HCT116 (cell line): ENCODE results near the gene RXRA. TPM values are rescaled to one million over a fixed set of nuclear protein-coding genes. Genes with fewer than 3 reads are reported as not detected.

ENCODE experiments used
- ATAC-seq: fragments of 200-7000 bp; cut with Tn5 transposase; 2 replicates; pipeline ENCODE4 v1.9.1; 2020; ENCODE audit warnings: mild to moderate bottlenecking, moderate library complexity
- BruUV-seq: library from RNA; stranded (reverse); fragments of 400-500 nt; replicated peaks from 2 replicates; lab custom pipeline; 2021; lab: Mats Ljungman, UMichigan
- CTCF ChIA-PET: fragments of 300-600 bp; sonication (Branson Sonifier 250); formaldehyde crosslinking; loops from one replicate; lab custom pipeline; 2021; ENCODE audit warnings: antibody characterized with exemption; lab: Charles Lee
- POLR2A ChIA-PET: fragments of 300-600, 350-600 bp; sonication (Branson Sonifier 250); formaldehyde crosslinking; loops from one replicate; lab custom pipeline; 2021; ENCODE audit warnings: antibody characterized with exemption; lab: Charles Lee
- RAD21 ChIA-PET, 2 experiments: fragments of 300-600 bp; sonication (Branson Sonifier 250); formaldehyde crosslinking; loops; one replicate each; lab custom pipeline; 2023; ENCODE audit warnings: low total read pairs in 2 of 2; ENCODE audit not compliant: uncharacterized antibody in 2 of 2, unreplicated experiment in 2 of 2, low non-redundant PET in 1 of 2; lab: Charles Lee
- DNase-seq: peaks from one replicate; pipeline ENCODE4 v3.0.0-alpha.2; 2010; ENCODE audit warnings: low read depth, low spot score
- H2AFZ ChIP-seq: fragments of 200-600 bp; shearing (Covaris generic), sonication (generic); 2 replicates; pipeline ENCODE4 v1.6.1; 2017; ENCODE audit warnings: low read depth, mixed run types, mixed read lengths, antibody characterized with exemption, low read length; ENCODE audit not compliant: poor library complexity, severe bottlenecking
- H3K27ac ChIP-seq: 2 replicates; pipeline ENCODE4 v1.5.1; 2012; ENCODE audit warnings: low read depth, low read length
- H3K27me3 ChIP-seq: fragments of 200-600 bp; sonication (generic); 2 replicates; pipeline ENCODE4 v1.6.1; 2016; ENCODE audit warnings: mixed run types, low read length, mixed read lengths; ENCODE audit not compliant: insufficient read depth
- H3K36me3 ChIP-seq, 2 experiments: fragments of 200-500 bp in 1 of 2; fragments of 200-600 bp in 1 of 2; sonication (Bioruptor generic) in 1 of 2; sonication (generic) in 1 of 2; 2 replicates each; pipeline versions ENCODE4 v1.5.1 to v1.6.1; 2014 to 2016; ENCODE audit warnings: low read length in 2 of 2, inconsistent platforms in 1 of 2, mixed read lengths in 1 of 2, mixed run types in 1 of 2; ENCODE audit not compliant: insufficient read depth in 2 of 2, control insufficient read depth in 1 of 2
- H3K4me1 ChIP-seq, 2 experiments: fragments of 200-600 bp in 1 of 2; sonication (generic) in 1 of 2; 2 replicates each; pipeline versions ENCODE4 v1.5.1 to v1.6.1; 2012 to 2017; ENCODE audit warnings: low read length in 2 of 2, inconsistent platforms in 1 of 2, mild to moderate bottlenecking in 1 of 2, mixed read lengths in 1 of 2, mixed run types in 1 of 2, moderate library complexity in 1 of 2; ENCODE audit not compliant: insufficient read depth in 2 of 2, control insufficient read depth in 1 of 2
- H3K4me2 ChIP-seq: fragments of 200-600 bp; sonication (generic); 2 replicates; pipeline ENCODE4 v1.6.1; 2017; ENCODE audit warnings: mixed run types, low read length, mixed read lengths
- H3K4me3 ChIP-seq, 2 experiments: fragments of 200-600 bp in 1 of 2; sonication (generic) in 1 of 2; replicated peaks in 1 of 2; 2 replicates each; pipeline ENCODE4 v1.5.1; 2011 to 2016; ENCODE audit warnings: low read length in 2 of 2, control low read depth in 1 of 2, low read depth in 1 of 2, mild to moderate bottlenecking in 1 of 2, mixed read lengths in 1 of 2, mixed run types in 1 of 2
- H3K79me2 ChIP-seq: fragments of 200-600 bp; sonication (generic); 2 replicates; pipeline ENCODE4 v1.6.1; 2017; ENCODE audit warnings: mild to moderate bottlenecking, mixed run types, low read length, moderate library complexity, mixed read lengths; ENCODE audit not compliant: insufficient read depth
- H3K9ac ChIP-seq: fragments of 200-600 bp; sonication (generic); 2 replicates; pipeline ENCODE4 v1.6.1; 2016; ENCODE audit warnings: low read length, mixed read lengths
- H3K9me2 ChIP-seq: fragments of 200-600 bp; sonication (generic), shearing (Covaris generic); 2 replicates; pipeline ENCODE4 v1.6.1; 2017; ENCODE audit warnings: mixed run types, mild to moderate bottlenecking, moderate library complexity; ENCODE audit not compliant: insufficient read depth
- H3K9me3 ChIP-seq, 2 experiments: fragments of 200-500 bp in 1 of 2; fragments of 200-600 bp in 1 of 2; sonication (Bioruptor generic) in 1 of 2; sonication (generic) in 1 of 2; 2 replicates each; pipeline ENCODE4 v1.6.1; 2014 to 2017; ENCODE audit warnings: low read length in 2 of 2, mixed read lengths in 2 of 2, inconsistent platforms in 1 of 2, low read depth in 1 of 2, mild to moderate bottlenecking in 1 of 2, mixed run types in 1 of 2, moderate library complexity in 1 of 2; ENCODE audit not compliant: control insufficient read depth in 1 of 2, insufficient read depth in 1 of 2
- H4K20me1 ChIP-seq: fragments of 200-600 bp; sonication (generic), shearing (Covaris generic); 2 replicates; pipeline ENCODE4 v1.6.1; 2017; ENCODE audit warnings: mixed run types, mild to moderate bottlenecking, moderate library complexity; ENCODE audit not compliant: insufficient read depth
- ATF3 ChIP-seq: IDR thresholded peaks from 2 replicates; pipeline ENCODE4 v1.6.1; 2012
- CEBPB ChIP-seq: IDR thresholded peaks from 2 replicates; pipeline ENCODE4 v1.6.1; 2012; ENCODE audit warnings: low read depth
- CTCF ChIP-seq, 3 experiments: fragments of 200-600 bp in 1 of 3; sonication (generic) in 1 of 3; IDR thresholded peaks in 2 of 3; conservative IDR thresholded peaks in 1 of 3; 2 replicates each; pipeline ENCODE4 v1.5.1; 2012 to 2017; ENCODE audit warnings: low read depth in 2 of 3, low read length in 2 of 3, antibody characterized with exemption in 1 of 3, borderline replicate concordance in 1 of 3, control low read depth in 1 of 3, mild to moderate bottlenecking in 1 of 3, mixed read lengths in 1 of 3, mixed run types in 1 of 3, moderate library complexity in 1 of 3; ENCODE audit not compliant: insufficient read depth in 1 of 3
- EGR1 ChIP-seq: IDR thresholded peaks from 2 replicates; pipeline ENCODE4 v1.6.1; 2012; ENCODE audit warnings: low read depth
- EZH2 ChIP-seq: fragments of 200-600 bp; sonication (generic); IDR thresholded peaks from 2 replicates; pipeline ENCODE4 v1.6.1; 2017; ENCODE audit warnings: antibody characterized with exemption, mixed run types
- EZH2phosphoT487 ChIP-seq: fragments of 200-600 bp; IDR thresholded peaks from 2 replicates; pipeline ENCODE4 v1.6.1; 2018; ENCODE audit warnings: antibody characterized with exemption, borderline replicate concordance
- FOSL1 ChIP-seq: IDR thresholded peaks from 2 replicates; pipeline ENCODE4 v1.6.1; 2012; ENCODE audit warnings: low read depth
- JUND ChIP-seq: IDR thresholded peaks from 2 replicates; pipeline ENCODE4 v1.6.1; 2012
- MAX ChIP-seq: IDR thresholded peaks from 2 replicates; pipeline ENCODE4 v1.6.1; 2012
- POLR2A ChIP-seq: IDR thresholded peaks from 2 replicates; pipeline ENCODE4 v1.7.0; 2011; ENCODE audit warnings: borderline replicate concordance; ENCODE audit not compliant: insufficient read depth, insufficient read length; ENCODE audit errors: extremely low read depth
- POLR2AphosphoS5 ChIP-seq: IDR thresholded peaks from 2 replicates; pipeline ENCODE4 v1.6.1; 2011; ENCODE audit warnings: mild to moderate bottlenecking, low read depth, low read length, moderate library complexity
- RAD21 ChIP-seq: IDR thresholded peaks from 2 replicates; pipeline ENCODE4 v1.6.1; 2012; ENCODE audit warnings: low read depth, mild to moderate bottlenecking
- REST ChIP-seq: IDR thresholded peaks from 2 replicates; pipeline ENCODE4 v1.6.1; 2012; ENCODE audit warnings: low read depth
- SP1 ChIP-seq: IDR thresholded peaks from 2 replicates; pipeline ENCODE4 v1.6.1; 2012; ENCODE audit warnings: low read depth
- SRF ChIP-seq: IDR thresholded peaks from 2 replicates; pipeline ENCODE4 v1.6.1; 2012; ENCODE audit warnings: low read depth
- TCF7L2 ChIP-seq: IDR thresholded peaks from 2 replicates; pipeline ENCODE4 v1.7.0; 2011; ENCODE audit warnings: borderline replicate concordance, inconsistent platforms; ENCODE audit not compliant: insufficient read depth, insufficient read length; ENCODE audit errors: extremely low read depth
- ZFX ChIP-seq: fragments of 450-650 bp; IDR thresholded peaks from 2 replicates; pipeline ENCODE4 v1.6.1; 2017
- ZNF274 ChIP-seq: fragments of 200-500 bp; sonication (Bioruptor generic); IDR thresholded peaks from 2 replicates; pipeline ENCODE4 v1.6.1; 2014; ENCODE audit warnings: mild to moderate bottlenecking, low read depth, low read length, inconsistent platforms
- intact Hi-C: fragments of 100-400 bp; cut with micrococcal nuclease; formaldehyde crosslinking; loops from 2 replicates; pipeline ENCODE4 v1.10.0; 2022
- total RNA-seq: library from RNA; stranded (reverse); gene quantifications from one replicate; pipeline ENCODE4 v1.2.1, GENCODE V29; 2021; ENCODE audit not compliant: unreplicated experiment

Gene RXRA
- total RNA-seq, 1 experiment from 2014 or later = 43.9 TPM

- no TSS peak for BruUV-seq
- ChIA-PET CTCF (no interaction called here), POLR2A (no interaction called here), RAD21 (no interaction called here)
- ATAC-seq = no peak
- intact Hi-C loops = no loop called here
- no peak for DNase-seq
- Histone ChIP-seq H3K4me3 (no peak overlapping the region), H2AFZ (no peak overlapping the region), H3K4me1 (no peaks in the 10 kb centered on the region), H3K9ac (no peak overlapping the region), H3K36me3 (no peaks in the 10 kb centered on the region), H3K27me3 (no peaks in the 10 kb centered on the region), H3K79me2 (no peaks in the 10 kb centered on the region), H4K20me1 (no peaks in the 10 kb centered on the region), H3K9me3 (no peaks in the 10 kb centered on the region), H3K4me2 (no peak overlapping the region), H3K9me2 (no peaks in the 10 kb centered on the region), H3K27ac (no peak overlapping the region)
- TF ChIP-seq POLR2AphosphoS5 (no peak), CEBPB (no peak), TCF7L2 (no peak), MAX (no peak), RAD21 (no peak), FOSL1 (no peak), EZH2phosphoT487 (no peak), ATF3 (no peak), ZFX (no peak), SRF (no peak), CTCF (IDR thresholded peaks at IDR 0.05 in 2 of 3, conservative IDR thresholded peaks at IDR 0.05 in 1 of 3; ENCODE audit: borderline replicate concordance in 1 of 3, insufficient read depth in 1 of 3, low read depth in 2 of 3, low read length in 2 of 3) (no peak), EZH2 (no peak), SP1 (no peak), JUND (no peak), ZNF274 (no peak), REST (no peak), POLR2A (no peak), EGR1 (no peak)
These were observed 29.8 kb upstream of the RXRA start for GRCh38 chr9:134296301-134297082.
